ENCODE measurements around the gene RHBDD3. TPM values are rescaled to one million over a fixed set of nuclear protein-coding genes. Genes with fewer than 3 reads are reported as not detected.

RHBDD3 gene
- total and polyA plus RNA-seq, 2 experiments from 2014 or later = 31.4 to 37.3 TPM

DNA sequence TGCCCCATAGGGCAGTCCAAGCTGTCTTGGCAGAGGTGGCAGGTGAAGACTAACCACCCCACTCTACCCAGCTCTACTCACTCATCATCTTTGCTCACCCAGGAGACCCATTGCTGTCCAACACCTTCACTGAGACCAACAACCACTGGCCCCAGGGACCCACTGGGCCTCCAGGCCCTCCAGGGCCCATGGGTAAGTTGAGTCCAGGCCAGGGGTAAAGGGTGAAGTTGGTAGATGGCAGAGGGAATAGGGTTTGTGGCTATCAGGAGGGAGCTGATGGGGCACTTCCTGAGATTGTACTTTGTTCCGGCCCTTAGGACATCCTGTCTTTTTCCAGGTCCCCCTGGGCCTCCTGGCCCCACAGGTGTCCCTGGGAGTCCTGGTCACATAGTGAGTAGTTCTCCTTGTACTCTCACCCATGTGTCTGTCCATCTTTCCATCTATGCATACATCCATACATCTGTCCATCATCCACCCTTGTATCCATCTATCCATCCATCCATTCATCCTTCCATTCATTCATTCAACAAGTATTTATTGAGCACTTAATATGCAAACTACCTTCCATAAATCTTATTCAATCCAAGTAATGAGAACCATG lies 34.4 kb downstream of the RHBDD3 start:
- in situ Hi-C loops (cut with MboI) = loop anchor here (10.0 kb wide), 1 partner anchor 379 kb away; no protein-coding TSS in a partner anchor
- H3K79me2 ChIP-seq (ENCODE audit: insufficient read depth) = no peaks in the 10 kb centered on the region
- no peaks in the 10 kb centered on the region for H3K4me1 ChIP-seq (ENCODE audit: insufficient read depth)
- no peaks in the 10 kb centered on the region for H3K36me3 ChIP-seq (ENCODE audit: low read depth)
- no peaks in the 10 kb centered on the region for H3K9me3 ChIP-seq (ENCODE audit: low read depth)
- H2AFZ ChIP-seq = no peak overlapping the region
- no peak overlapping the region for H3K9ac ChIP-seq
- TF ChIP-seq EZH2 (IDR thresholded peaks at IDR 0.05; ENCODE audit: insufficient read depth, poor library complexity, severe bottlenecking) (no peak), EZH2phosphoT487 (IDR thresholded peaks at IDR 0.05; ENCODE audit: insufficient read depth, low read depth) (no peak)
- no peaks in the 10 kb centered on the region for H3K9me2 ChIP-seq (ENCODE audit: insufficient read depth)
- no peak overlapping the region for H3K4me2 ChIP-seq (ENCODE audit: unreplicated experiment)
- peaks cover 6% of the 10 kb centered on the region; the same call in 1 of the 2 replicates for H3K27me3 ChIP-seq (replicated peaks; ENCODE audit: insufficient read depth)
- no peak overlapping the region for H3K4me3 ChIP-seq
- no peak overlapping the region for H3K27ac ChIP-seq
- H3F3A ChIP-seq (ENCODE audit: insufficient read depth) = no peaks in the 10 kb centered on the region
- WGBS, 2 experiments (ENCODE audit: low coverage in 1 of 2, low lambda C conversion rate in 2 of 2, missing lambda C conversion rate in 2 of 2) = 89 to 100% methylated on average over 1 of the region's 1 CpG
- no peak for DNase-seq
- no peaks in the 10 kb centered on the region for H4K20me1 ChIP-seq (ENCODE audit: insufficient read depth)

DNA sequence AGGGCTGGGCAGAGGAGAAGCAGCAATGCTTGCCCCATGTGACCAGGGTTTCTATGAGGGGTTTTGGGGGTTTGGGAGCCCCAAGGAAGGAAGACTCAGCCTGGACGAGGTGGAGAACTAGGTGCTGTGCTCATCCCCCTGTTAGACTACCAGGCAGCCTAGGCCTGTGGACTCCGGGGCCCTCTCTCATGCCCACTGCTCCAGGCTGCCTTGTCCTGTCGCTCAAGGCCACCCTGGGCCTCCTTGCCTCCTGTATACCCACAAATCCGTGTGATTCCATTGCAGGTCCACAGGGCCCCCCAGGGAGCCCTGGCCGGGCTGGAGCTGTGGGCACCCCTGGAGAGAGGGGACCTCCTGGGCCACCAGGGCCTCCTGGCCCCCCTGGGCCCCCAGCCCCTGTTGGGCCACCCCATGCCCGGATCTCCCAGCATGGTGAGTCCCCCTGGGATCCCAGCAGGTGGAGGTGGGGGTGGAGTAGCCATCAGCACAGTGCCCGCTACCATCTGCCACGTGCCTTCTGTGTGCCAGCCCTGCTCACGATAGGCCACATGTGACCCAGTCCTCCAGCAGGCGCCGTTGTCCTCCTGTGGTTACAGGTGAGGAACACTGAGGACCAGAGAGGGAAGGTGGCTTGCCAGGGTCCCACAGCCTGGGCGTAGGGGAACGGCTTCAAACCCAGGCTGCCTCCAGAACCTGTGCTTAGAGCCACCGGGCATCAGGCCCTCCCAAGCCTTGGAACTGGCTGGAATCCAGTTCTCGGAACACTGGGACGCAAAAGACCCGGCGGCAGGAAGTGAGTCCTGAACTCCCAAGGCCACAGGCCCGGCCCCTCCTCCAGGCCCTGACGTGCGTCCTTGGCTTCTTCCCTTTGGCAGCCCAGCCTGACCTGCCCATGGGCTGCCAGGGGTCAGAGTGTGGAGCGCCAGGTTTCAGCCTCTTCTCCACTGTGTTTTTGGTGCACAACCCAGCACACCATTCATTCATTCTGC lies 35.5 kb downstream of the RHBDD3 start:
- Histone ChIP-seq H3K27ac (no peak overlapping the region), H3K4me2 (ENCODE audit: unreplicated experiment) (no peak overlapping the region), H3K36me3 (ENCODE audit: low read depth) (no peaks in the 10 kb centered on the region), H3K9me2 (ENCODE audit: insufficient read depth) (no peaks in the 10 kb centered on the region), H3K4me1 (ENCODE audit: insufficient read depth) (no peaks in the 10 kb centered on the region), H3K9ac (no peak overlapping the region), H3K79me2 (ENCODE audit: insufficient read depth) (no peaks in the 10 kb centered on the region), H3K4me3 (no peak overlapping the region), H2AFZ (no peak overlapping the region), H3K9me3 (ENCODE audit: low read depth) (no peaks in the 10 kb centered on the region), H3F3A (ENCODE audit: insufficient read depth) (no peaks in the 10 kb centered on the region), H4K20me1 (ENCODE audit: insufficient read depth) (no peaks in the 10 kb centered on the region), H3K27me3 (replicated peaks; ENCODE audit: insufficient read depth) (peaks cover 6% of the 10 kb centered on the region; the same call in 1 of the 2 replicates)
- 65 to 72% methylated on average over 20 to 22 of the region's 22 CpGs for WGBS, 2 experiments (ENCODE audit: low coverage in 1 of 2, low lambda C conversion rate in 2 of 2, missing lambda C conversion rate in 2 of 2)
- TF ChIP-seq EZH2 (IDR thresholded peaks at IDR 0.05; ENCODE audit: insufficient read depth, poor library complexity, severe bottlenecking) (no peak), EZH2phosphoT487 (IDR thresholded peaks at IDR 0.05; ENCODE audit: insufficient read depth, low read depth) (no peak)
- in situ Hi-C loops (cut with MboI) = loop anchor here (10.0 kb wide), 1 partner anchor 377 kb away; no protein-coding TSS in a partner anchor
- DNase-seq = no peak

DNA sequence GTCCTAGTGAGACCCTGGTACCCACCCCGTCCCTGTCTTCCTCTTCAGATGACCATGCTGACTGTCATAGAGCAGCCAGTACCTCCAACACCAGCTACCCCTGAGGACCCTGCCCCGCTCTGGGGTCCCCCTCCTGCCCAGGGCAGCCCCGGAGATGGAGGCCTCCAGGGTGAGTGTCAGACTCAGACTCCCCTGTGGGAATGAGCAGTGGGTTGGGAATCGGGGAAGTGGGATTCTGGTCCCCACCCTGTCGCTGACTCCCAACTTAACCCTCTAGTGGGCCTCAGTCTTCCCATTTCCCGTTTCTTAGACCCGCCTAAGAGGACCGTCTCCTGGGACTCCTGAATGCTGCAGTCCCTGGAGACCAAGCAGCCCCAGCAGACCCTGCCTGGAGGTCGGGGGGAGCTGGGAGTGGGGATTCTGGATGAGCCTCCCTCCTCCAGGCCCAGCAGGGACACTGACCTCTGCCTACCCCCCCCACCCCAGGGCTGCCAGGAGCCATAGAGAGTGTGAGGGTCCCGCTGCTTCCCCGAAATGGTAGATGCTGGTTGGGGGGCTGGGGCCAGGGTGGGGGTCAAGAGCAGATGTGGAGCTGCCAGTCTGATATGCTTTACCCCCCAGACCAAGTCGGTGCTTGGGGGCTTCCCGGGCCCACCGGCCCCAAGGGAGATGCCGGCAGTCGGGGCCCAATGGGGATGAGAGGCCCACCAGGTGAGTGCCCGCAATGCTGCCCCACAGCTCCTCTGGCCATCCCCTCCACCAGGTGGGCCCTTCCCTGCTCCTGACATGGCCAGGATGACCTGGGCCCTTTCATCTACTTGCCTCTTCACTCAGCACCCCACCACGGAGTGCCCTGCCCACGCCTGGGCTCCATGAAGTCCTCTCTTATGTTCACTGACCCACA lies 36.6 kb downstream of the RHBDD3 start:
- DNase-seq = no peak
- H3K9ac ChIP-seq = no peak overlapping the region
- 74 to 75% methylated on average over 13 to 19 of the region's 19 CpGs for WGBS, 2 experiments (ENCODE audit: low coverage in 1 of 2, low lambda C conversion rate in 2 of 2, missing lambda C conversion rate in 2 of 2)
- no peak overlapping the region for H2AFZ ChIP-seq
- in situ Hi-C loops (cut with MboI) = loop anchor here (10.0 kb wide), 1 partner anchor 376 kb away; no protein-coding TSS in a partner anchor
- no peaks in the 10 kb centered on the region for H3K79me2 ChIP-seq (ENCODE audit: insufficient read depth)
- TF ChIP-seq EZH2phosphoT487 (IDR thresholded peaks at IDR 0.05; ENCODE audit: insufficient read depth, low read depth) (no peak), EZH2 (IDR thresholded peaks at IDR 0.05; ENCODE audit: insufficient read depth, poor library complexity, severe bottlenecking) (no peak)
- H3K4me1 ChIP-seq (ENCODE audit: insufficient read depth) = no peaks in the 10 kb centered on the region
- H4K20me1 ChIP-seq (ENCODE audit: insufficient read depth) = no peaks in the 10 kb centered on the region
- H3F3A ChIP-seq (ENCODE audit: insufficient read depth) = no peaks in the 10 kb centered on the region
- H3K4me2 ChIP-seq (ENCODE audit: unreplicated experiment) = no peak overlapping the region
- H3K36me3 ChIP-seq (ENCODE audit: low read depth) = no peaks in the 10 kb centered on the region
- no peak overlapping the region for H3K27ac ChIP-seq
- H3K9me3 ChIP-seq (ENCODE audit: low read depth) = no peaks in the 10 kb centered on the region
- H3K4me3 ChIP-seq = no peak overlapping the region
- H3K27me3 ChIP-seq (replicated peaks; ENCODE audit: insufficient read depth) = peaks cover 6% of the 10 kb centered on the region; the same call in 1 of the 2 replicates
- H3K9me2 ChIP-seq (ENCODE audit: insufficient read depth) = no peaks in the 10 kb centered on the region

Data from GM23248 (cell line).